Mesendoderm (in vitro differentiated cells): ENCODE results near the gene SLC22A15.

Experiments used
- DNase-seq: peaks from one replicate; pipeline ENCODE4 v3.0.0; 2013
- H2AK5ac ChIP-seq: 2 replicates; pipeline ENCODE4 v1.6.1; 2013; ENCODE audit warnings: low read length, inconsistent platforms
- H2BK120ac ChIP-seq: 2 replicates; pipeline ENCODE4 v1.6.1; 2013; ENCODE audit warnings: low read depth, mild to moderate bottlenecking, low read length, moderate library complexity, mixed read lengths
- H2BK15ac ChIP-seq: replicated peaks from 2 replicates; pipeline ENCODE4 v1.6.1; 2013; ENCODE audit warnings: low read depth, mild to moderate bottlenecking, moderate library complexity
- H2BK5ac ChIP-seq: 2 replicates; pipeline ENCODE4 v1.6.1; 2013; ENCODE audit warnings: low read length, inconsistent platforms
- H3K18ac ChIP-seq: 2 replicates; pipeline ENCODE4 v1.6.1; 2013; ENCODE audit warnings: mild to moderate bottlenecking, low read length, mixed read lengths
- H3K23ac ChIP-seq: one replicate; pipeline ENCODE4 v1.6.1; 2013; ENCODE audit warnings: low read length
- H3K27ac ChIP-seq: 2 replicates; pipeline ENCODE4 v1.5.1; 2013; ENCODE audit warnings: low read depth, mild to moderate bottlenecking, inconsistent platforms, low read length, moderate library complexity
- H3K27me3 ChIP-seq: 2 replicates; pipeline ENCODE4 v1.6.1; 2013; ENCODE audit warnings: low read length, control low read depth, mild to moderate bottlenecking, inconsistent platforms; ENCODE audit not compliant: insufficient read depth, poor library complexity
- H3K36me3 ChIP-seq: 2 replicates; pipeline ENCODE4 v1.6.1; 2013; ENCODE audit warnings: low read length, inconsistent platforms; ENCODE audit not compliant: control insufficient read depth, insufficient read depth
- H3K4ac ChIP-seq: one replicate; pipeline ENCODE4 v1.6.1; 2013; ENCODE audit warnings: low read depth, mild to moderate bottlenecking, low read length, moderate library complexity
- H3K4me1 ChIP-seq: 2 replicates; pipeline ENCODE4 v1.6.1; 2013; ENCODE audit warnings: low read depth, low read length, inconsistent platforms; ENCODE audit not compliant: control insufficient read depth
- H3K4me2 ChIP-seq: 2 replicates; pipeline ENCODE4 v1.6.1; 2013; ENCODE audit warnings: low read length
- H3K4me3 ChIP-seq: 2 replicates; pipeline ENCODE4 v1.5.1; 2013; ENCODE audit warnings: mild to moderate bottlenecking, low read length
- H3K56ac ChIP-seq: one replicate; pipeline ENCODE4 v1.6.1; 2013; ENCODE audit warnings: low read length
- H3K79me1 ChIP-seq: 2 replicates; pipeline ENCODE4 v1.6.1; 2013; ENCODE audit warnings: low read length, inconsistent platforms
- H3K79me2 ChIP-seq: 2 replicates; pipeline ENCODE4 v1.6.1; 2013; ENCODE audit warnings: mild to moderate bottlenecking, low read length; ENCODE audit not compliant: control insufficient read depth, insufficient read depth
- H3K9ac ChIP-seq: 2 replicates; pipeline ENCODE4 v1.6.1; 2013; ENCODE audit warnings: low read length, inconsistent platforms
- H4K5ac ChIP-seq: one replicate; pipeline ENCODE4 v1.6.1; 2013; ENCODE audit warnings: low read length
- H4K8ac ChIP-seq: one replicate; pipeline ENCODE4 v1.6.1; 2013; ENCODE audit warnings: low read depth, mild to moderate bottlenecking, control low read depth, low read length, moderate library complexity
- WGBS: extraction: QIAGEN DNeasy Blood & Tissue Kit; methylation state at CpG from one replicate; pipeline ENCODE4 v1.1.7; 2013; ENCODE audit warnings: low lambda C conversion rate, missing lambda C conversion rate; ENCODE audit not compliant: insufficient coverage; ENCODE audit errors: extremely low coverage; 5-methylcytosine and 5-hydroxymethylcytosine counted together

The SLC22A15 gene

GRCh38 chr1:116115476-116116439 lies 139.4 kb downstream of the SLC22A15 start:
- H3K27ac ChIP-seq, result no peak overlapping the region

GRCh38 chr1:116118471-116118870 lies 142.2 kb downstream of the SLC22A15 start:
- no peak overlapping the region for H2BK15ac ChIP-seq
- no peak overlapping the region for H3K56ac ChIP-seq
- H2AK5ac ChIP-seq, result no peak overlapping the region
- H2BK5ac ChIP-seq, result no peak overlapping the region
- no peaks in the 10 kb centered on the region for H3K79me2 ChIP-seq
- WGBS, result no CpG with 5 or more reads among the region's 3 CpGs
- H3K4me2 ChIP-seq, result no peak overlapping the region
- H3K4me3 ChIP-seq, result no peak overlapping the region
- no peaks in the 10 kb centered on the region for H3K4me1 ChIP-seq
- no peak overlapping the region for H4K5ac ChIP-seq
- H3K36me3 ChIP-seq, result no peaks in the 10 kb centered on the region
- no peak overlapping the region for H3K4ac ChIP-seq
- no peaks in the 10 kb centered on the region for H3K79me1 ChIP-seq
- no peak for DNase-seq
- H3K27ac ChIP-seq, result no peak overlapping the region
- H3K18ac ChIP-seq, result no peak overlapping the region
- no peak overlapping the region for H3K23ac ChIP-seq
- H3K27me3 ChIP-seq, result no peaks in the 10 kb centered on the region
- no peak overlapping the region for H4K8ac ChIP-seq
- H2BK120ac ChIP-seq, result no peak overlapping the region
- no peak overlapping the region for H3K9ac ChIP-seq

More at GRCh38 chr1:116115476-116116439, 139.4 kb downstream of the SLC22A15 start:
- no CpG with 5 or more reads among the region's 4 CpGs for WGBS
- H3K4me3 ChIP-seq, result no peak overlapping the region
- H4K8ac ChIP-seq, result no peak overlapping the region
- no peaks in the 10 kb centered on the region for H3K79me2 ChIP-seq
- H3K56ac ChIP-seq, result no peak overlapping the region
- no peak overlapping the region for H3K4me2 ChIP-seq
- H3K4ac ChIP-seq, result peak overlapping the region; percentile 17
- no peak overlapping the region for H2BK120ac ChIP-seq
- no peaks in the 10 kb centered on the region for H3K36me3 ChIP-seq
- H3K23ac ChIP-seq, result no peak overlapping the region
- H3K79me1 ChIP-seq, result no peaks in the 10 kb centered on the region
- H4K5ac ChIP-seq, result no peak overlapping the region
- H2AK5ac ChIP-seq, result no peak overlapping the region
- H2BK5ac ChIP-seq, result no peak overlapping the region
- DNase-seq, result peak; percentile 88
- no peaks in the 10 kb centered on the region for H3K27me3 ChIP-seq
- no peak overlapping the region for H3K18ac ChIP-seq
- H3K4me1 ChIP-seq, result no peaks in the 10 kb centered on the region
- H3K9ac ChIP-seq, result no peak overlapping the region
- no peak overlapping the region for H2BK15ac ChIP-seq
